Right lobe of liver (tissue), 6 donors: ENCODE measurements around the gene HSPG2. TPM values are rescaled to one million over a fixed set of nuclear protein-coding genes. Genes with fewer than 3 reads are reported as not detected.
A peak's percentile ranks its signal among the peaks of the same experiment; 100 is the strongest.

Experiments
- ATAC-seq, 4 donors: fragments of 200-7000 bp; cut with Tn5 transposase; one replicate each; pipeline ENCODE4 v1.9.1; 2020; ENCODE audit warnings: mild to moderate bottlenecking in 4 of 4, moderate library complexity in 4 of 4
- DNase-seq, 3 donors: peaks; one replicate each; pipeline ENCODE4 v3.0.0-alpha.2; 2020
- H3K27ac ChIP-seq, 3 donors: fragments of 200-600 bp; one replicate each; pipeline ENCODE4 v1.8.0; 2022
- H3K27me3 ChIP-seq, 2 donors: fragments of 200-600 bp; one replicate each; pipeline ENCODE4 v1.8.0; 2022
- H3K36me3 ChIP-seq, 4 donors: fragments of 200-600 bp; sonication (generic) in 1 of 4; one replicate each; pipeline versions ENCODE4 v1.5.1 to v1.8.0; 2017 to 2022; ENCODE audit warnings: control low read depth in 1 of 4
- H3K4me1 ChIP-seq, 4 donors: fragments of 200-600 bp; sonication (generic) in 1 of 4; one replicate each; pipeline versions ENCODE4 v1.5.1 to v1.8.0; 2017 to 2022; ENCODE audit warnings: control low read depth in 1 of 4
- H3K4me3 ChIP-seq, 3 donors: fragments of 200-600 bp; one replicate each; pipeline ENCODE4 v1.8.0; 2022
- H3K9me3 ChIP-seq, 4 donors: fragments of 200-600 bp; sonication (generic) in 1 of 4; one replicate each; pipeline versions ENCODE4 v1.5.1 to v1.8.0; 2017 to 2022; ENCODE audit warnings: control low read depth in 1 of 4
- POLR2A ChIP-seq: fragments of 450-650 bp; IDR thresholded peaks from one replicate; pipeline ENCODE4 v1.6.1; 2017; ENCODE audit warnings: antibody characterized with exemption, mild to moderate bottlenecking
- WGBS: methylation state at CpG from one replicate; pipeline ENCODE4 v1.1.6; 2018; ENCODE audit warnings: low coverage, low lambda C conversion rate; ENCODE audit not compliant: insufficient coverage; ENCODE audit errors: missing lambda C conversion rate; 5-methylcytosine and 5-hydroxymethylcytosine counted together
- intact Hi-C, 2 donors: fragments of 100-400 bp; cut with DNase I; formaldehyde crosslinking; loops; one replicate each; pipeline versions ENCODE4 v1.11.2 to v1.14.1; 2022
- total RNA-seq, 6 experiments: library from RNA; depleted of rRNA in 2 of 6; stranded (reverse); fragments of >200 nt in 2 of 6; fragmentation: NEBNext Ultra II Directional in 3 of 6; extraction: Animal tissue kit (Norgen Biotek cat#: 25700) in 3 of 6; gene quantifications; one replicate each; pipeline versions ENCODE4 v1.1.0 to v1.2.4, GENCODE V29; 2016 to 2023
- TF ChIP-seq, protein P1 (sequence below), 4 donors: fragments of 200-600 bp in 3 of 4; fragments of 450-650 bp in 1 of 4; IDR thresholded peaks; one replicate each; pipeline versions ENCODE4 v1.5.1 to v1.8.0; 2016 to 2022; ENCODE audit warnings: antibody characterized with exemption in 4 of 4, mild to moderate bottlenecking in 2 of 4
- donor health status: DM: no; HTN: yes; CAD: no.
- donor health status: DM: no; HTN: no; CAD: no.
- donor health status: DM: no; HTN: no; CAD: no.
- donor health status: DM: no; HTN: yes; CAD: no.
- donor health status: DM: no; HTN: yes; CAD: no.

HSPG2 gene
- total RNA-seq, 6 experiments from 2014 or later: 31.3 to 90.9 (median 43.7) TPM

DNA sequence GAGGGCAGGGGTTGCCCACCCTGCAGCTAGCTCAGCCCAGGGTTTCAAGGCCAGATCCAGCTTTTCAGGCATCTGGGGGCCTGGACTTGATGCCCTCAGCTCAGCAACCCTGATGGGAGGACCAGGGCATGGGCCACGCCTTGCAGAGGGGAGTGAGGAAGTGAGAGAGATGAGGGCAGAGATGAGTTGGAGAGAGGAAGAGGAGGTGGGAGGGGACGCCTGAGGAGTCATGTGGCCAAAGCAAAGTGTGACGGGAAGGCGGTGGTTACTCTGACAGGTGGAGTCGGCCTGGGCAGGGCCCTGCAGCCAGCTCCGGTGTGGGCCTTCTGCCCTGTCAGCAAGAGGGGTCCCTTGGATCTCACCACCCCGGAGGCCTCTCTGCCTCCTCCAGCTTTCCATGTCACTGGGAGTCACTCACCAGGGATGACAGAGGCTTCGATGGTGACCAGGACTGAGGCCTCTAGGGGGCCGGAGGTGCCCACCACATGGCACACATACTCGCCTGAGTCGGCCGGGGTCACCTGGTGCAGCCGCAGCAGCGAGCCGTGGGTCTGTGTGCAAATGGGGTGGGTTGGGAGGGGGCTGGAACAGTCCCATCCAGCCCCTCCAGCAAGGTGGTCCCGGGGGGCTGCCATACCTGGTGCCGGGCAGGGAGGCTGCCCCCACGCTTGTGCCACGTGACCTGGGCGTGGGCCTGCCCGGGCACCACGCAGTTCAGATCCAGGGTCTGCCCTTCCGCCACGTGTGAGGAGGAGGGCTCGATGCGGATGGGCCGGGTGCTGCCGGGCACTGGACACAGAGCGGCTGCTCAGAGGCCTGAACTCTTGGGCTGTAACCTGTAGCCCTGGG, 84.6 kb downstream of the HSPG2 start:
- WGBS: 48% methylated on average over 6 of the region's 29 CpGs
- no peaks in the 10 kb centered on the region for H3K4me1 ChIP-seq
- no peaks in the 10 kb centered on the region for H3K27me3 ChIP-seq
- ATAC-seq (no peak), DNase-seq (no peak)
- no peak overlapping the region for H3K4me3 ChIP-seq
- no peaks in the 10 kb centered on the region for H3K36me3 ChIP-seq
- TF ChIP-seq, protein P1, sequence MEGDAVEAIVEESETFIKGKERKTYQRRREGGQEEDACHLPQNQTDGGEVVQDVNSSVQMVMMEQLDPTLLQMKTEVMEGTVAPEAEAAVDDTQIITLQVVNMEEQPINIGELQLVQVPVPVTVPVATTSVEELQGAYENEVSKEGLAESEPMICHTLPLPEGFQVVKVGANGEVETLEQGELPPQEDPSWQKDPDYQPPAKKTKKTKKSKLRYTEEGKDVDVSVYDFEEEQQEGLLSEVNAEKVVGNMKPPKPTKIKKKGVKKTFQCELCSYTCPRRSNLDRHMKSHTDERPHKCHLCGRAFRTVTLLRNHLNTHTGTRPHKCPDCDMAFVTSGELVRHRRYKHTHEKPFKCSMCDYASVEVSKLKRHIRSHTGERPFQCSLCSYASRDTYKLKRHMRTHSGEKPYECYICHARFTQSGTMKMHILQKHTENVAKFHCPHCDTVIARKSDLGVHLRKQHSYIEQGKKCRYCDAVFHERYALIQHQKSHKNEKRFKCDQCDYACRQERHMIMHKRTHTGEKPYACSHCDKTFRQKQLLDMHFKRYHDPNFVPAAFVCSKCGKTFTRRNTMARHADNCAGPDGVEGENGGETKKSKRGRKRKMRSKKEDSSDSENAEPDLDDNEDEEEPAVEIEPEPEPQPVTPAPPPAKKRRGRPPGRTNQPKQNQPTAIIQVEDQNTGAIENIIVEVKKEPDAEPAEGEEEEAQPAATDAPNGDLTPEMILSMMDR (IDR thresholded peaks at IDR 0.05): no peak
- TF ChIP-seq POLR2A: no peak
- H3K27ac ChIP-seq: no peak overlapping the region
- no peaks in the 10 kb centered on the region for H3K9me3 ChIP-seq
- intact Hi-C loops: no loop called here

DNA sequence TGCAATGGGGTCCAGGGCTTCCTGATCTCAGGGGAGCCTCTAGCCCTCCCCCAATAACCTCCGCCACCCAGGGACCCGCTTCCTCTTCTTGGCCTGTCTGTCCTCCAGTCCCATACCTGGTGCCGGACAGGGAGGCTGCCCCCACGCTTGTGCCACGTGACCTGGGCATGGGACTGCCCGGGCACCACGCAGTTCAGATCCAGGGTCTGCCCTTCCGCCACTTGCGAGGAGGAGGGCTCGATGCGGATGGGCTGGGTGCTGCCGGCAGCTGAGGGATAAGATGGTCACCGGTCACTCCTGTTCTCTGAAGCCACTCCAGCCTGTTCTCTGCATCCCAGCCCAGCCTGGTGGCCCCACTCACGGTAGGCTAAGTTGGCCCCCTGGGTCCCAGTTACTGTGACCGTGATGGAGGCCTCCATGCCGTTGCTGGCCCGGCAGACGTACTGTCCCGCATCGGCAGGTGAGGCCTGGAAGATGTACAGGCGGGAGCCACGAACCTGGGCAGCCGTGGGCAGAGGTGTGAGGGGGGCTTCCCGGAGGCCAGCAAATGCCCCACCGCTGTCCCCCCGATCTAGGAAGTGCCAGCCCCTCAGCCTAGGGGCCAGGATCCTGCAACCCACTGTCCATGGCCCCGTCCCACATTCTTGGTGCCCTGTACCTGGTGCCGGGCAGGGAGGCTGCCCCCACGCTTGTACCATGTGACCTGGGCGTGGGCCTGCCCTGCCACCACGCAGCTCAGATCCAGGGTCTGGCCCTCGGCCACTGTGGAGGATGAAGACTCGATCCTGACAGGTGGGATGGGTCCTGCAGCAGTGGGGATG, 85.5 kb downstream of the HSPG2 start:
- H3K4me3 ChIP-seq: no peak overlapping the region
- no peaks in the 10 kb centered on the region for H3K9me3 ChIP-seq
- no peaks in the 10 kb centered on the region for H3K27me3 ChIP-seq
- no CpG with 5 or more reads among the region's 33 CpGs for WGBS
- H3K27ac ChIP-seq: no peak overlapping the region
- no peak for TF ChIP-seq POLR2A
- TF ChIP-seq, protein P1 (IDR thresholded peaks at IDR 0.05): no peak
- no peaks in the 10 kb centered on the region for H3K36me3 ChIP-seq
- no peak for ATAC-seq
- intact Hi-C loops: no loop called here
- H3K4me1 ChIP-seq: no peaks in the 10 kb centered on the region
- peak in 1 of 3 donors; percentile 49 for DNase-seq

DNA sequence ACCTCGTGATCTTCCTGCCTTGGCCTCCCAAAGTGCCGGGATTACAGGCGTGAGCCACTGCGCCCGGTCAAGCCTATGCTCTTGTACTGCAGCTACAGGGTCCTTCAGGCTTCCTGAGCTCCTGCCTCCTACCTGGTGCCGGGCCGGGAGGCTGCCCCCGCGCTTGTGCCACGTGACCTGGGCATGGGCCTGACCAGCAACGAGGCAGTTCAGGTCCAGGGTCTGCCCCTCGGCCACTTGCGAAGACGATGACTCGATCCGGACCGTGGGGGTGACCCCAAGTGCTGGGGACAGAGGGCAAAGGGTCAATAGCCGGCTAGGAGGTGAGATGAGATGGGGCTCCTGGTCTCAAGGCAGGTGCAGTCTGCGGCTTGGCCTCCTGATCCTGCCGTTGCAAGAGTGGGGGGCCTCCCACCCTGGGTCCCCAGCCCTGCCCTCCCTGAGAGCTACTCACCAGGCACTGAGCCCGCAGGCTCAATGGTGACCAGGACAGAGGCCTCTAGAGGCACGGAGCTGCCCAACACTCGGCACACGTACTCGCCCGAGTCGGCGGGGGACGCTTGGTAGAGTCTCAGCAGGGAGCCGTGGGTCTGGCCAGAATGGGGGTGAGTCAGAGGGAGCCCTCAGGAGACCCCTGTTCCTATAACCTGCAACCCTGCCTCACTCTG, 87.1 kb downstream of the HSPG2 start:
- ATAC-seq (no peak), DNase-seq (peak in 1 of 3 donors; percentile 54)
- H3K36me3 ChIP-seq: no peaks in the 10 kb centered on the region
- no CpG with 5 or more reads among the region's 30 CpGs for WGBS
- H3K9me3 ChIP-seq: no peaks in the 10 kb centered on the region
- no peak for TF ChIP-seq POLR2A
- TF ChIP-seq, protein P1 (IDR thresholded peaks at IDR 0.05): no peak
- no peaks in the 10 kb centered on the region for H3K27me3 ChIP-seq
- H3K4me3 ChIP-seq: no peak overlapping the region
- no peak overlapping the region for H3K27ac ChIP-seq
- intact Hi-C loops: no loop called here
- no peaks in the 10 kb centered on the region for H3K4me1 ChIP-seq

DNA sequence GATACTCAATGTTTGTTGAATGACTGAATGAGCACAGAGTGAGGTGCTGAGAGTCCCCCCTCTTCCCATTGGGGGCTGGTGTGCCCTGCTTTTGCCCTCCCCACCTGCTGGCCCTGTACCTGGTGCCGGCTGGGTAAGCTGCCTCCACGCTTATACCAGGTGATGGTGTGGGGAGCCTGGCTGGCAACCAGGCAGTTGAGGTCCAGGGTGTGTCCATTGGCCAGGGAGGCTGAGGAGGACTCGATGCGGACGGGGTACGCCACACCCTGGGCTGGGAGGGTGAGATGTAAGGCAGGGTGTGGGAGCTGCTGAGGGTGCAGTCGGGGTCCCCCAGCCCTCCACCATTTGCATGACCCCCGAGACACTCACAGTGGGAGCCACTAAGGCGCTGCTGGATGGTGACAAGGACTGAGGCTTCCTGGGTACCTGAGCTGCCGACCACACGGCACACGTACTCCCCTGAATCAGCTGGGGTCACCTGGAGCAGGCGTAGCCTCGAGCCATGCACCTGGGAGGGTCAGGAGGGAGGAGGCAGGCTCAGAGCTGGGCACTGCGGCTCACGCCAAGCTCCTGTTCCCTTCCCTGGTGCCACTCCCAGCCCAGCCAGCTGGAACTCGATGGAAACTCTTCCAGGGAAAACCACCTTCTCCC, 88.5 kb downstream of the HSPG2 start:
- H3K4me1 ChIP-seq: no peaks in the 10 kb centered on the region
- H3K4me3 ChIP-seq: no peak overlapping the region
- DNase-seq: no peak
- intact Hi-C loops: no loop called here
- no peak for ATAC-seq
- H3K27ac ChIP-seq: no peak overlapping the region
- H3K36me3 ChIP-seq: no peaks in the 10 kb centered on the region
- H3K27me3 ChIP-seq: no peaks in the 10 kb centered on the region
- no peaks in the 10 kb centered on the region for H3K9me3 ChIP-seq
- 67% methylated on average over 1 of the region's 17 CpGs for WGBS
- TF ChIP-seq, protein P1 (IDR thresholded peaks at IDR 0.05): no peak
- TF ChIP-seq POLR2A: no peak
